Suppressor macrophage treated with lipopolysaccharide for 4 hours (primary cell): ENCODE results near the gene SFMBT2.
A peak's percentile ranks its signal among the peaks of the same experiment; 100 is the strongest.
"Not testable (repeated sequence)": the region's sequence is repeated elsewhere in the genome, so short reads cannot be mapped to it uniquely, and the experiment has no call there.

ENCODE experiments used
- DNase-seq: peaks from one replicate; pipeline ENCODE4 v3.0.0-alpha.2; 2020

The SFMBT2 gene

GRCh38 chr10:7400068-7400715, 10.6 kb downstream of the SFMBT2 start:
- DNase-seq = no peak

DNA sequence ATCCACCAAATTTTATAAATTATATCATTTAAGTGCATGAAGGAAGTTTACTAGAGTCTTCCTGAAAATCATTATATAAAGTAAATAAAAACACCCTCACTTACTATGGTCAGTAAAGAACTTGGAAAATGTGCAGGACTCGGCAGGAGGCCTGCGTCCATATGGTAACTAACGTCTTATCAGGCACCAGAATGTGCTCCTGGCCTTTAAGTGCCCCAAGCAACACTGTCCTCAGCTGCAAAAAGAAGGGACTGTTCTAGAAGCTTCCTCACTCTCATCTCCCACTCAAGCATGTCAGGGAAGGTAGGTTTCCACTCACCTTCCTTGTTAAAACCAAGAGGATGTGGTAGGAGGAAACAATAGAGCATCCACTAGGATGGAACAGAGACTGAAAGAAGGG, 11.3 kb downstream of the SFMBT2 start:
- DNase-seq = no peak

DNA sequence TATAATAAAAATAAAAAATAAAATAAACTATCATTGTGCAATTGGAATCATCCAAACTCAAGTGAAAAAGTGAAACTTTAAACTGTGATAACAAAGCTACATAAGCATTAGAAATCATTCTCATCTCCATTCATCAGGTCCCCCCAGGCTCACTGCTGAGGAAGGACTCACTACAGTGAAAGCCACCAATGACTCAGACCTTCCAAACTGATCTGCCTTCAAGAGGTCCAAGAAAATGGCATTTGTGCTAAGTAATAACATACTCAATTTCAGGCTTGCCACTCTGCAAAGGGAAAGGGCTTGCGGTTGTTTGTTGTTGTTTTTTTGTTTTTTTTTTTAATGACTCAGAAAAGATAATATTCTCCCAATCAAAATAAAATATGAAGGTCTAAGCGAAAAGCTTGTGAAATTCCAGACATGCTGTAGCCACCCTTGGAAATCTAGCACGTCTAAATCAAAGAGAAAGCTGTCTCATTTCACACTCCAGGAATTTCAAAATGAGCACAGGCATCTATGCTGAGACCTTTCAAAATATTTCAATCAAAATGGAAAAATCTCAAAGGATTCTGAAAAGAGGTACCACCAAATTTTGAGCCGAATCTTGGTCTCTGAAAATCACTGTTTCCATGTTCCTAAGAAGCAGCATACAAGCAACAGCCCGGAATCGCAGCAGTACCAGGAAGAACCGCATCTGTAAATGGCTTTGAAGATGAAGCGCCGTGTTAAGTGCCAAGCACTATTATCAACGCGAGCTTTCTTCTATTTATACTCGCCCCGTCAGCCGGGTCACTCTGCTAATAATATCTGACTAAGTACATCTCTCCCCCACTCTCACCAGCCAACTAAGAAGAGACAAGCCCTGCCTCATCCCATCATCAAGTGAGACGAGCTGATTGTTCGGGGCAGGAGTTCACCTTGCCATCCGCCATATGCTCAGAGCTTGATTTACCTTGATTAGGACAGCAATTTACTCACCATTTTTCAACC, 13.5 kb downstream of the SFMBT2 start:
- peak; percentile 35 for DNase-seq

GRCh38 chr10:7392301-7392700, 18.5 kb downstream of the SFMBT2 start:
- DNase-seq = not testable (repeated sequence)

DNA sequence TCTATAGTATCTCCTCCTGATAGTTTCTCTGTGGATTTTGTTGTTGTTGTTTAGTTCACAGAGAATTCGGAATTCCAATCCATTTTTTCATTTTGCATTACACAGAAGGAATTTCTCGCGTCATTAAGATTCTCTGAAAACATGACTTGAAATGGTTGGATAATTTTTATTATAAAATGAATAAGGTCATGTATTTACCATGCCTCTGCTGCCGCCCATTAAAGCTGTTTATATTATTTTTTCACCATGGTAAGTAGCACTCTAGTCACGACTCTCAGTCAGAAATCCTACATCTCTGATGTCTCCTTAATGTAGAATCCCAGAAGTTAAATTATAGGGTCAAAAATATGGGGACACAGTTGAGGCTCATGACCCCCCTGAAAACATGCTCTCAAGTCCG, 19.1 kb downstream of the SFMBT2 start:
- no peak for DNase-seq

- DNase-seq = not testable (repeated sequence)
Observed at GRCh38 chr10:7390689-7391110, 20.1 kb downstream of the SFMBT2 start.

GRCh38 chr10:7389844-7390243, 21.0 kb downstream of the SFMBT2 start:
- no peak for DNase-seq

GRCh38 chr10:7389346-7389745, 21.5 kb downstream of the SFMBT2 start:
- no peak for DNase-seq

DNA sequence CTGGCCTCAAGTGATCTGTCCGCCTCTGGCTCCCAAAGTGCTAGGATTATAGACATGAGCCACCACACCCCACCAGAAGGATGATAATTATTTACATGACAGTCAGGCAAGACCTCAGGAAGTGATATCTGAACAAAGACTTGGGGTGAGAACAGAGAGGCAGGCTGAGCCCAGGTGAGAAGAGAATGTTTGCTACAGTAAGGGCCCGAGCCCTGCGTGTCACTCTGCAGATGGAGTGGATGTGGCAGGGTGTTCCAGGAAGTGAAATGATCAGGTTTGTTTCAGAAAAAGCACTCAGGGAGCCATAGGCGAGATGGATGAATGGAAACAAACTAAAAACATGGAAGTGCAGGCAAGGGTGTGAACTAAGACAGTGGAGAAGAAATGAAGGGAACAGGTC, 22.2 kb downstream of the SFMBT2 start:
- no peak for DNase-seq

DNA sequence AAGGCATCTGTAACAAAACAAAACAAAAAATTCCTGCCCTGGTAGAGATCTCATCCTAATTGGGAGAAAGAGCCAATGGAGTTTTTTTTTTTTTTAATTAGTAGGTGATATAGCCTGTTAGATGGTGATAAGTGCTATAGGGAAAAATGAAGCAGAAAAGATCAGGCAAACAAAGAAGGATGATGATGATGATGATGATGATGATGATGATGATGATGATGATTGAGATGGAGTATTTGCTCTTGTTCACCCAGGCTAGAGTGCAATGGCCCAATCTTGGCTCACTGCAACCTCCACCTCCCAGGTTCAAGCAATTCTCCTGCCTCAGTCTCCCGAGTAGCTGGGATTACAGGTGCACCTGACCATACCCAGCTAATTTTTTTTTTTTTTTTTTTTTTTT, 22.7 kb downstream of the SFMBT2 start:
- DNase-seq = not testable (repeated sequence)

GRCh38 chr10:7385114-7385513, 25.7 kb downstream of the SFMBT2 start:
- DNase-seq = no peak

DNA sequence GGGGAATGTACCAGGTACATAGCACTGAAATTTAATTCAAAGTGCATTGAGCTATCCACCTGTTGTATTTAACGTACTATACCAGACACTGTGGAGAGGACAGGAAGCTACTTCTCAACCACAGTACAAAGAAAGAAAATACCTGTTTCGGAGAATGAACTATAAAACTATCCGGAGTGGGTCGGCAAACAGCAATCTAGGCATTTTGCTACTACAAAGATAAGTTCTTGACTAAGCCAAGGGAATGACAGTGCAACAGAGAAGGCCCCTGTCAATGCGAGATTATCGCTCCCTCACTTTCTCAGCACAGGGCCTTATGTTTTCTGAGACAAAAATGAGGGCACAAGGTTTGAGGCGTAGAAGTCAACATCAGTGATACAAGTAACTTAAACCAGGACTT, 27.4 kb downstream of the SFMBT2 start:
- no peak for DNase-seq

- DNase-seq = no peak
Observed at GRCh38 chr10:7380704-7381241, 30.1 kb downstream of the SFMBT2 start.

GRCh38 chr10:7378602-7379403, 32.0 kb downstream of the SFMBT2 start:
- no peak for DNase-seq

GRCh38 chr10:7377614-7378248, 33.1 kb downstream of the SFMBT2 start:
- no peak for DNase-seq

DNA sequence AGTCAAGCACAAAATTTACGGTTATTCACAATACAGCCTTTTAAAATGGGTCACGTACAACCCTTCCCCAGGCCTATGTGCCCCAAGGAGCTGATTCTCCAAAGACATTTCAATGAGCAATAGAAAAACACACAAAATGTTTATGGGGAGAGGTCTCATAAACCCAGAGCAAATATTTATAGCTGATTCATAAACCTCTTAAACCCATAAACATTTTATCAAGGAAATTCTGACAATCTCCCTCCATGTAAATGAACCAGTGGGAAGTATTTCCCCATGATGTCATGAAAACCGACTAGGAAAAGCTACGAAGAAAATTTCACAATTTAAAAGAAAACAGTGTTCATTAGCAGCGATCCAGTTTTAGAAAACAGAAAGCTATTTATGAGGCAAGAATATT, 36.0 kb downstream of the SFMBT2 start:
- DNase-seq = no peak

- DNase-seq = no peak
Observed at GRCh38 chr10:7373039-7373438, 37.8 kb downstream of the SFMBT2 start.

DNA sequence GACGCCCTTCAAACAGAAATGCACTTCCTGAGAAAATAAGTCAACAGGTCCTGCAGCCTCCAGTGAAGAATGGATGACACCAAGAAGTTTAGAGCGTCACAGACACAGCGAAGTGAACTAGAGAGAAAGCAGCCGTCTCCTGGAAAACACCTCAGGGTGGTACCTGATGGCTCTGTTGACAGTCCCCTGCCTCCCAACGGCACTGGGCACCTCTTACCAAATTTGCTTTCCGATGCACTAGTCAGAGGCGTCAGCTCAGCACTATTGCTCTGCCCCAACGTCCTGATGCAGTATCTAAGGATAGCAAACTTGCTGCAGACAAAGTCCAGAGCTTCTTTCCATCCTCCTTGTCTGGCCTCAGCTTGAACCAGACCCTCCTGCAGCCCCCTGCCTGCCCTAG, 38.3 kb downstream of the SFMBT2 start:
- DNase-seq = no peak

DNA sequence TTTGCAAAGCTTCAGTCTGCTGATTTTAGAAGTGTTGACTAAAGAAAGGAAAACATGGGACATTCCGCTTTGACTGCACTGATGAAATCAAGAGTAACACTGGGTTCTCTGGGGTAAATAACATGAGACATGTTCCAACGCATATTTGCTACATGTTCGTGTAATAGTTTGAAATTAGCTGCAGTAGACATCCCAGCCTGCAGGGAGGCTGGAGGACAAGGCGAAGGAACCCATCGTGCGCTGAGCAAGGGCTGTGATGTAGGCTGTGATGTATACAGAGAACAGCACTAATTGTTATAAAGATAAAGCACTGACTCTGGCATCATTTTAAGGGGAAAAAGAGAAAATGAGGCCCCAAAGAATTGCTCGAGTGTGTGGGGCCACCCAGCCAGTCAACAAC, 40.3 kb downstream of the SFMBT2 start:
- no peak for DNase-seq

DNA sequence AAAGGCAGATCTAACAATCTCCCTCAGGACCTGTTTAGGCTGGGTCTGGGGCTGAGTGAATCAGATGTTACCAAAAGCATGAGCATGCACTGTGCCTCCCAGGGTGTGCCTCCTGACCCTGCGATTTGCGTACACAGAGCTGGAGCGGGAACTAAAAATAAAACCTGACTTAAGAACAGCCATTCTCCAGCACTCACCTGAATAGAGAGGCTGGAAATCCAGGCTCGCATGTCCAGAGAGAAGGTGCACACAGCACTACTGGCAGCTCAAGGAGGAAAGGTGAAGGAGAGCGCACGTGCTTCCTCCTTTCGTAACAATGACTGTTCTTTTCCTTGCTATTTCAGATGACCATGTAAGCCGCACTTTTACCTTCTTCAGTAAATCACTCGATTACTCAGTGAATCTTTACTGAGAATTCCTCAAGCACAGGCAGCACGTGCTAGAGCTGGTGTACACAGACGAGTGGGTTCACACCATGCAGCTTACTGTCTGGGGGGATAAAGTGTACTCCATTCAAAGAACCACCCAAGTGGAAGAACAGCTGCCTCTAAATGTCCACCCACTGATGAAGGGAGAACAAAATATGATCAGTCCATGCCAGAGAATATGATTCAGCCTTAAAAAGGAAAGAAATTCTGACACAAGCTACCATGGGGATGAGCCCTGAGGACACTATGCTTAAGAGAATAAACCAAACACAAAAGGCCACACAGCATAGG, 45.6 kb downstream of the SFMBT2 start:
- DNase-seq = no peak

DNA sequence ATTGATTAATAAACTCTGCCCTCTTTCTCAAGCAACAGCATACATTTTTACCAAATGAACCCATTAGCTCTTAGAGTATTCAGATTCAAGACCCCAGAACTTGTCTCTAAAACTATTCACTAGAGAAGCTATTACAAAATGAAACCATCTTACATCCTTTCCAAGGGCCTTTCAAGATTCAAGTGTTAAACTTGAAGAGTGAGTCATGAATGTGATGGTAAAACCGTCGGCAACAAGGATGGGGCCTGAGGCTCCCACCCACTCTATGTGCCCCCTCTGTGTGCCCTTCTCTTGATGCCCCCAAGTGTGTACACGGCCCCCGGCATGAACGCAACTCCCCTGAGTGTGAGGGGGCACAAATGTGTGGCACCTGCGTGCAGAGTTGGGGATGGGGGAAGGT, 46.4 kb downstream of the SFMBT2 start:
- no peak for DNase-seq

- DNase-seq = no peak
Observed at GRCh38 chr10:7363700-7364099, 47.1 kb downstream of the SFMBT2 start.
